HEK293 (cell line): Measurements from ENCODE around the gene USP19.

Experiments used
- GLIS1 ChIP-seq: fragments of 450-650 bp; formaldehyde crosslinking; IDR thresholded peaks from 2 replicates; pipeline ENCODE4 v1.5.1; 2016; ENCODE audit warnings: missing biosample characterization, missing genetic modification characterization
- IKZF3 ChIP-seq: fragments of 450-650 bp; IDR thresholded peaks from 2 replicates; pipeline ENCODE4 v1.5.0; 2018; ENCODE audit warnings: missing biosample characterization, mild to moderate bottlenecking, missing genetic modification characterization, moderate library complexity
- KLF10 ChIP-seq: fragments of 450-650 bp; IDR thresholded peaks from 2 replicates; pipeline ENCODE4 v1.5.1; 2018; ENCODE audit warnings: missing biosample characterization, mild to moderate bottlenecking, missing genetic modification characterization
- KLF16 ChIP-seq: fragments of 450-650 bp; formaldehyde crosslinking; IDR thresholded peaks from 2 replicates; pipeline ENCODE4 v1.5.1; 2017; ENCODE audit warnings: missing biosample characterization, missing genetic modification characterization
- KLF7 ChIP-seq: fragments of 450-650 bp; formaldehyde crosslinking; IDR thresholded peaks from 2 replicates; pipeline ENCODE4 v1.5.1; 2016; ENCODE audit warnings: missing biosample characterization, missing genetic modification characterization, borderline replicate concordance
- KLF8 ChIP-seq: fragments of 450-650 bp; formaldehyde crosslinking; IDR thresholded peaks from 2 replicates; pipeline ENCODE4 v1.5.1; 2016; ENCODE audit warnings: missing biosample characterization, missing genetic modification characterization
- KLF9 ChIP-seq: fragments of 450-650 bp; formaldehyde crosslinking; IDR thresholded peaks from 2 replicates; pipeline ENCODE4 v1.5.1; 2016; ENCODE audit warnings: missing biosample characterization, missing genetic modification characterization, low read depth
- REPIN1 ChIP-seq: fragments of 450-650 bp; formaldehyde crosslinking; IDR thresholded peaks from 2 replicates; pipeline ENCODE4 v1.5.1; 2017; ENCODE audit warnings: missing biosample characterization, missing genetic modification characterization, low read depth
- SP2 ChIP-seq: fragments of 450-650 bp; formaldehyde crosslinking; IDR thresholded peaks from 2 replicates; pipeline ENCODE4 v1.5.1; 2016; ENCODE audit warnings: missing biosample characterization, missing genetic modification characterization
- SP7 ChIP-seq: fragments of 450-650 bp; formaldehyde crosslinking; IDR thresholded peaks from 2 replicates; pipeline ENCODE4 v1.5.1; 2016; ENCODE audit warnings: missing biosample characterization, missing genetic modification characterization
- ZBTB17 ChIP-seq: fragments of 450-650 bp; formaldehyde crosslinking; IDR thresholded peaks from 2 replicates; pipeline ENCODE4 v1.5.1; 2016; ENCODE audit warnings: missing biosample characterization, missing genetic modification characterization
- ZBTB20 ChIP-seq: fragments of 450-650 bp; formaldehyde crosslinking; IDR thresholded peaks from 2 replicates; pipeline ENCODE4 v1.5.1; 2016; ENCODE audit warnings: missing biosample characterization, missing genetic modification characterization
- ZBTB8A ChIP-seq: fragments of 450-650 bp; formaldehyde crosslinking; IDR thresholded peaks from 2 replicates; pipeline ENCODE4 v1.5.1; 2016; ENCODE audit warnings: missing biosample characterization, missing genetic modification characterization
- ZEB2 ChIP-seq: fragments of 450-650 bp; formaldehyde crosslinking; IDR thresholded peaks from 2 replicates; pipeline ENCODE4 v1.5.1; 2016; ENCODE audit warnings: missing biosample characterization, missing genetic modification characterization
- ZFHX2 ChIP-seq: fragments of 450-650 bp; formaldehyde crosslinking; conservative IDR thresholded peaks from 2 replicates; pipeline ENCODE4 v1.5.1; 2016; ENCODE audit warnings: missing biosample characterization, missing genetic modification characterization
- ZNF10 ChIP-seq: fragments of 450-650 bp; formaldehyde crosslinking; IDR thresholded peaks from 2 replicates; pipeline ENCODE4 v1.5.1; 2017; ENCODE audit warnings: missing biosample characterization, missing genetic modification characterization
- ZNF155 ChIP-seq: fragments of 450-650 bp; formaldehyde crosslinking; IDR thresholded peaks from 2 replicates; pipeline ENCODE4 v1.5.1; 2016; ENCODE audit warnings: missing biosample characterization, missing genetic modification characterization
- ZNF202 ChIP-seq: fragments of 450-650 bp; formaldehyde crosslinking; IDR thresholded peaks from 2 replicates; pipeline ENCODE4 v1.5.1; 2016; ENCODE audit warnings: missing biosample characterization, missing genetic modification characterization, borderline replicate concordance
- ZNF221 ChIP-seq: fragments of 450-650 bp; formaldehyde crosslinking; IDR thresholded peaks from 2 replicates; pipeline ENCODE4 v1.5.1; 2017; ENCODE audit warnings: missing biosample characterization, missing genetic modification characterization, borderline replicate concordance
- ZNF292 ChIP-seq: fragments of 450-650 bp; formaldehyde crosslinking; IDR thresholded peaks from 2 replicates; pipeline ENCODE4 v1.5.1; 2016; ENCODE audit warnings: low read depth, missing biosample characterization, missing genetic modification characterization, borderline replicate concordance
- ZNF391 ChIP-seq: fragments of 450-650 bp; formaldehyde crosslinking; IDR thresholded peaks from 2 replicates; pipeline ENCODE4 v1.5.1; 2016; ENCODE audit warnings: low read depth, missing biosample characterization, missing genetic modification characterization, borderline replicate concordance
- ZNF394 ChIP-seq: fragments of 450-650 bp; formaldehyde crosslinking; IDR thresholded peaks from 2 replicates; pipeline ENCODE4 v1.5.1; 2016; ENCODE audit warnings: missing biosample characterization, missing genetic modification characterization, mild to moderate bottlenecking, moderate library complexity, borderline replicate concordance
- ZNF529 ChIP-seq: fragments of 450-650 bp; formaldehyde crosslinking; IDR thresholded peaks from 2 replicates; pipeline ENCODE4 v1.5.1; 2017; ENCODE audit warnings: missing genetic modification characterization, missing biosample characterization; ENCODE audit not compliant: insufficient replicate concordance
- ZNF530 ChIP-seq: fragments of 450-650 bp; formaldehyde crosslinking; IDR thresholded peaks from 2 replicates; pipeline ENCODE4 v1.5.1; 2016; ENCODE audit warnings: low read depth, missing biosample characterization, missing genetic modification characterization
- ZNF600 ChIP-seq: fragments of 450-650 bp; formaldehyde crosslinking; IDR thresholded peaks from 2 replicates; pipeline ENCODE4 v1.5.1; 2016; ENCODE audit warnings: missing biosample characterization, missing genetic modification characterization
- ZSCAN23 ChIP-seq: fragments of 450-650 bp; formaldehyde crosslinking; IDR thresholded peaks from 2 replicates; pipeline ENCODE4 v1.5.1; 2016; ENCODE audit warnings: missing biosample characterization, missing genetic modification characterization
- ZSCAN30 ChIP-seq: fragments of 450-650 bp; IDR thresholded peaks from 2 replicates; pipeline ENCODE4 v1.5.1; 2018; ENCODE audit warnings: missing biosample characterization, mild to moderate bottlenecking, missing genetic modification characterization, moderate library complexity
- TF ChIP-seq, protein P1 (sequence below): fragments of 450-650 bp; formaldehyde crosslinking; IDR thresholded peaks from 2 replicates; pipeline ENCODE4 v1.5.1; 2016; ENCODE audit warnings: missing biosample characterization, missing genetic modification characterization
- TF ChIP-seq, protein P2 (sequence below): fragments of 450-650 bp; formaldehyde crosslinking; optimal IDR thresholded peaks from 2 replicates; pipeline ENCODE3; 2016; ENCODE audit warnings: missing biosample characterization, mild to moderate bottlenecking, missing genetic modification characterization
- TF ChIP-seq, protein P3 (sequence below): fragments of 450-650 bp; formaldehyde crosslinking; IDR thresholded peaks from 2 replicates; pipeline ENCODE4 v1.5.1; 2016; ENCODE audit warnings: missing biosample characterization, missing genetic modification characterization
- TF ChIP-seq, protein P4 (sequence below): fragments of 450-650 bp; IDR thresholded peaks from 2 replicates; pipeline ENCODE4 v1.5.1; 2018; ENCODE audit warnings: missing biosample characterization, mild to moderate bottlenecking, missing genetic modification characterization

Gene USP19

DNA sequence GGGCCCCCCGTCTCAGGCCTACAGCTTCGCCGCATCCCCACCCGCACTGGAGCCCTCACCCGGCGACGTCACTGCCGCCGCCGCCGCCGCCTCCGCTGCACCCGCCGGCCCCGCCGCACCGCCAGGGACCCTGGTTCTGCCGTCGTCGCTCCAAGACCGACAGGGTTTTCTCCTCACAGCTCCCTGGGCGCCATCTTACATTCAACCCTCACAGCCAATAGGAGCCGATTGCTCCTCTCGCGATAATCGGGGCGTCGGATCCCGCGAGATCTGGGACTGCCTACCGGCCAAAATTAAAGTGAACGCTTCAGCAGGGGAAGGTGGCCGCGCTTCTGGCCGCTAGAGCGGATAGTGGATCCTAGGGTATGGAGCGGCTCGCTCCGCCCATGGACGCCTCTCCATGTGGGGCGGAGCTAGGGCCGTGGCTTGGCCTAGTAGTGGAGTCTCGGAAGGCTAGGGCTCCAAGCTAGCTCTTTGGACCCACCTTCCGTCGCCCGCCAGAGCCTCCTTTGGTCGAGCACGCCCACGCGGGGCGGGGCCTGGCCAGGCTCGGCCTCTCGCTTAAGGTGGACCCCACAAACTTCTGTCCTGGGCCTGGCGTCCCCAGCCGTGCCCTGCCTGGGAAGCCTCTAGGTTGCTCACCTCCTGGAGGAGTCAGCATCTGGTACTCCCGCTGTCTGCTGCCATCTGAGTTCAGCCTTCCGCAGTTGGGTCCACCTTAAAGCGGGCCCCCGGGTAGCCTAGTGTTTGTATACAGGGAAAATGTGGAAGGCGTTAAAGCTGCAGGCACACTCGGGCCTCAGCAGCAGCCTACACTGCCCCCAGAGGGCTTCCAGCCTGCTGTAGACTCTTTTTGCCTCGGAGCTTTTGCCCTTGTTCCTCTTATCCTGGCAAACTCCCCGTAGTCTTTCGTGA lies 26.5 kb downstream of the USP19 start, which contains the start of gene QRICH1 (continued):
- TF ChIP-seq ZSCAN23 (no peak), ZNF529 (tag by site-specific recombination) (no peak), ZNF10 (tag by site-specific recombination) (peak; percentile 87), ZNF530 (tag by site-specific recombination) (no peak), ZSCAN30 (peak; percentile 45; the same call in 1 of the 2 replicates), IKZF3 (tag by site-specific recombination) (peak; percentile 30; the same call in 1 of the 2 replicates), ZBTB8A (tag by site-specific recombination) (peak; percentile 93), REPIN1 (tag by site-specific recombination) (no peak), KLF7 (tag by site-specific recombination) (0 out of 2 replicates have a peak, but pooled peaks have one; percentile 32), ZNF292 (tag by site-specific recombination) (no peak), ZFHX2 (tag by site-specific recombination) (peak; percentile 72), ZNF391 (tag by site-specific recombination) (peak; percentile 46; the same call in 1 of the 2 replicates), KLF9 (peak; percentile 62), KLF8 (tag by site-specific recombination) (peak; percentile 82), ZBTB20 (peak; percentile 19), KLF16 (tag by site-specific recombination) (peak; percentile 58), ZNF202 (tag by site-specific recombination) (no peak), SP2 (tag by site-specific recombination) (peak; percentile 88), ZNF221 (tag by site-specific recombination) (no peak), ZNF394 (tag by site-specific recombination) (peak; percentile 57; the same call in 1 of the 2 replicates), SP7 (tag by site-specific recombination) (peak; percentile 56), KLF10 (peak; percentile 60; the same call in 1 of the 2 replicates), ZEB2 (tag by site-specific recombination) (peak; percentile 30; the same call in 1 of the 2 replicates), GLIS1 (tag by site-specific recombination) (peak; percentile 75), ZBTB17 (tag by site-specific recombination) (peak; percentile 92), ZNF155 (tag by site-specific recombination) (no peak), ZNF600 (tag by site-specific recombination) (peak; percentile 89)
- TF ChIP-seq, protein P1, sequence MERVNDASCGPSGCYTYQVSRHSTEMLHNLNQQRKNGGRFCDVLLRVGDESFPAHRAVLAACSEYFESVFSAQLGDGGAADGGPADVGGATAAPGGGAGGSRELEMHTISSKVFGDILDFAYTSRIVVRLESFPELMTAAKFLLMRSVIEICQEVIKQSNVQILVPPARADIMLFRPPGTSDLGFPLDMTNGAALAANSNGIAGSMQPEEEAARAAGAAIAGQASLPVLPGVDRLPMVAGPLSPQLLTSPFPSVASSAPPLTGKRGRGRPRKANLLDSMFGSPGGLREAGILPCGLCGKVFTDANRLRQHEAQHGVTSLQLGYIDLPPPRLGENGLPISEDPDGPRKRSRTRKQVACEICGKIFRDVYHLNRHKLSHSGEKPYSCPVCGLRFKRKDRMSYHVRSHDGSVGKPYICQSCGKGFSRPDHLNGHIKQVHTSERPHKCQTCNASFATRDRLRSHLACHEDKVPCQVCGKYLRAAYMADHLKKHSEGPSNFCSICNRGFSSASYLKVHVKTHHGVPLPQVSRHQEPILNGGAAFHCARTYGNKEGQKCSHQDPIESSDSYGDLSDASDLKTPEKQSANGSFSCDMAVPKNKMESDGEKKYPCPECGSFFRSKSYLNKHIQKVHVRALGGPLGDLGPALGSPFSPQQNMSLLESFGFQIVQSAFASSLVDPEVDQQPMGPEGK (tag by site-specific recombination) = peak; percentile 64
- TF ChIP-seq, protein P2, sequence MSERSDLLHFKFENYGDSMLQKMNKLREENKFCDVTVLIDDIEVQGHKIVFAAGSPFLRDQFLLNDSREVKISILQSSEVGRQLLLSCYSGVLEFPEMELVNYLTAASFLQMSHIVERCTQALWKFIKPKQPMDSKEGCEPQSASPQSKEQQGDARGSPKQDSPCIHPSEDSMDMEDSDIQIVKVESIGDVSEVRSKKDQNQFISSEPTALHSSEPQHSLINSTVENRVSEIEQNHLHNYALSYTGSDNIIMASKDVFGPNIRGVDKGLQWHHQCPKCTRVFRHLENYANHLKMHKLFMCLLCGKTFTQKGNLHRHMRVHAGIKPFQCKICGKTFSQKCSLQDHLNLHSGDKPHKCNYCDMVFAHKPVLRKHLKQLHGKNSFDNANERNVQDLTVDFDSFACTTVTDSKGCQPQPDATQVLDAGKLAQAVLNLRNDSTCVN (tag by site-specific recombination) = peak; percentile 56
- TF ChIP-seq, protein P3, sequence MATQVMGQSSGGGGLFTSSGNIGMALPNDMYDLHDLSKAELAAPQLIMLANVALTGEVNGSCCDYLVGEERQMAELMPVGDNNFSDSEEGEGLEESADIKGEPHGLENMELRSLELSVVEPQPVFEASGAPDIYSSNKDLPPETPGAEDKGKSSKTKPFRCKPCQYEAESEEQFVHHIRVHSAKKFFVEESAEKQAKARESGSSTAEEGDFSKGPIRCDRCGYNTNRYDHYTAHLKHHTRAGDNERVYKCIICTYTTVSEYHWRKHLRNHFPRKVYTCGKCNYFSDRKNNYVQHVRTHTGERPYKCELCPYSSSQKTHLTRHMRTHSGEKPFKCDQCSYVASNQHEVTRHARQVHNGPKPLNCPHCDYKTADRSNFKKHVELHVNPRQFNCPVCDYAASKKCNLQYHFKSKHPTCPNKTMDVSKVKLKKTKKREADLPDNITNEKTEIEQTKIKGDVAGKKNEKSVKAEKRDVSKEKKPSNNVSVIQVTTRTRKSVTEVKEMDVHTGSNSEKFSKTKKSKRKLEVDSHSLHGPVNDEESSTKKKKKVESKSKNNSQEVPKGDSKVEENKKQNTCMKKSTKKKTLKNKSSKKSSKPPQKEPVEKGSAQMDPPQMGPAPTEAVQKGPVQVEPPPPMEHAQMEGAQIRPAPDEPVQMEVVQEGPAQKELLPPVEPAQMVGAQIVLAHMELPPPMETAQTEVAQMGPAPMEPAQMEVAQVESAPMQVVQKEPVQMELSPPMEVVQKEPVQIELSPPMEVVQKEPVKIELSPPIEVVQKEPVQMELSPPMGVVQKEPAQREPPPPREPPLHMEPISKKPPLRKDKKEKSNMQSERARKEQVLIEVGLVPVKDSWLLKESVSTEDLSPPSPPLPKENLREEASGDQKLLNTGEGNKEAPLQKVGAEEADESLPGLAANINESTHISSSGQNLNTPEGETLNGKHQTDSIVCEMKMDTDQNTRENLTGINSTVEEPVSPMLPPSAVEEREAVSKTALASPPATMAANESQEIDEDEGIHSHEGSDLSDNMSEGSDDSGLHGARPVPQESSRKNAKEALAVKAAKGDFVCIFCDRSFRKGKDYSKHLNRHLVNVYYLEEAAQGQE = no peak
- TF ChIP-seq, protein P4, sequence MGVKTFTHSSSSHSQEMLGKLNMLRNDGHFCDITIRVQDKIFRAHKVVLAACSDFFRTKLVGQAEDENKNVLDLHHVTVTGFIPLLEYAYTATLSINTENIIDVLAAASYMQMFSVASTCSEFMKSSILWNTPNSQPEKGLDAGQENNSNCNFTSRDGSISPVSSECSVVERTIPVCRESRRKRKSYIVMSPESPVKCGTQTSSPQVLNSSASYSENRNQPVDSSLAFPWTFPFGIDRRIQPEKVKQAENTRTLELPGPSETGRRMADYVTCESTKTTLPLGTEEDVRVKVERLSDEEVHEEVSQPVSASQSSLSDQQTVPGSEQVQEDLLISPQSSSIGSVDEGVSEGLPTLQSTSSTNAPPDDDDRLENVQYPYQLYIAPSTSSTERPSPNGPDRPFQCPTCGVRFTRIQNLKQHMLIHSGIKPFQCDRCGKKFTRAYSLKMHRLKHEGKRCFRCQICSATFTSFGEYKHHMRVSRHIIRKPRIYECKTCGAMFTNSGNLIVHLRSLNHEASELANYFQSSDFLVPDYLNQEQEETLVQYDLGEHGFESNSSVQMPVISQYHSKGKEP (tag by site-specific recombination) = peak; percentile 58; the same call in 1 of the 2 replicates
